Putamen (tissue), 1 donor: ENCODE results near the gene DOK7.
"Not testable (repeated sequence)": the region's sequence is repeated elsewhere in the genome, so short reads cannot be mapped to it uniquely, and the experiment has no call there.

Experiments
- DNase-seq: peaks from one replicate; pipeline ENCODE4 v3.0.0-alpha.2; 2016; ENCODE audit warnings: low spot score

The DOK7 gene

DNA sequence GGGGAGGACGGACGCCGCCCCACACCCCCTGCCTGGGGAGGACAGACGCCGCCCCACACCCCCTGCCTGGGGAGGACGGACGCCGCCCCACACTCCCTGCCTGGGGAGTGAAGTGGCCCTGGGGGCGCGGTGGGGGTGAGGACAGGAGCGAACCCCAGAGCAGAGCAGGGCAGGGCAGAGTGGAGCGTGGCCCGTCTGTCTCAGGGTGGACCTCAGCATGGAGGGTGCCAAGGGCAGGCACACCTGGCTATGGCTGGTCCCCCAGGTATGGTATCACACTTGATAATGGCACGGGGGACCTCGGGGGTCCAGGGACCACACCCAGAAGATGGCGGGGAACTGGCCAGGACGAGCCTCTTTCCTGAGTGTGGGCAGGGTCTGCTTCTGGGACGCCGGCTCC is 59.5 kb downstream of the DOK7 start:
- DNase-seq, result no peak

DNA sequence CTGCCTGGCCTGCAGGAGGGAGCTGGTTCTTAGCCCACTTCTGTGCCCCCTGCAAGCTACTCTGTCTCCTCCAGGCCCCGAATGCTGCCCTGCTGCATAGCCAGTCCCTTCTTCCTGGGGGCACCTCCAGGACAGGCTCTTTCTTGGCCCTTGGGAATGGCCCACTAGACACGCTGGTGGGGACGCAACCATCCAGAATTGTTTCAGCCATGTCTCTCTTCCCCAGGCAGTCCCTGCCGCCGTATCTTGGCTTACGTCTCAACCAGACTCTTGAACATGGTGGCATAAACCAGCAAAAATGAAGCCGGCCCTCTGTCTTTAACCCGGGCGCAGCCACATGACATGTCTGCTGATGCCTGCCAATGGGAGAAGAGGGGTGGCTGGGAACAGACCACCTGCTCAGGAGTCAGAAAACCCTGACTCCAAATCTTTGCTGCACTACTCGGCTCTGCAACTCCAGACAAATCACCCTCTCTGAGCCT is 60.1 kb downstream of the DOK7 start:
- DNase-seq, result no peak

DNA sequence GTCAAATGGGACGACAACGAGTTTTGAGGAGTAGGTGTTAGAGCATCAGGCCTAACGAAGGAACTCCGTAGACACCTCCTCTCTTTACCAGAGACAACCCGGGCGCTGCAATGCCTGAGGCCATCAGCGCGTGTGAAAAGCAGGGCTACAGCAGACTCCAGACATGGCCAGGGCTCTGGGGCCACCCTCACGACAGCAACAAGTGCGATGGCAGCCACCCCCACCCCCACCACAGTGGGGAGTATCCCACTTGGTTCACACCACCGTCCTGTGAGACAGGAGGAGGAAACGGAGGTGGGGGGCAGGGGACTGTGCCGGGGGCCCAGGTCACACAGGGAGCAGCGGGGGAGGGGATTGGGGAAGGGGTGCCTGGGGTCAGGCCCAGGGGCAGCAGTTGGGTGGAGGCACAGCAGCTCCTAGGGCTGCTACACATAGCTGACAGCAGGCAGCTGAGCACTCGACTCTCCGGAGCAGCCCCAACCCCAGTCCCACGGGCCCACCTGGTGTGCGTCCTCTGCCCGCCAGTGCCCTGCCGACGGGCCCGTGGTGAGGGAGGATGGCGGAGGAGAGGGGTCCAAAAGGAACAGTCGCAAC is 60.6 kb downstream of the DOK7 start:
- peak; percentile 52 for DNase-seq

DNA sequence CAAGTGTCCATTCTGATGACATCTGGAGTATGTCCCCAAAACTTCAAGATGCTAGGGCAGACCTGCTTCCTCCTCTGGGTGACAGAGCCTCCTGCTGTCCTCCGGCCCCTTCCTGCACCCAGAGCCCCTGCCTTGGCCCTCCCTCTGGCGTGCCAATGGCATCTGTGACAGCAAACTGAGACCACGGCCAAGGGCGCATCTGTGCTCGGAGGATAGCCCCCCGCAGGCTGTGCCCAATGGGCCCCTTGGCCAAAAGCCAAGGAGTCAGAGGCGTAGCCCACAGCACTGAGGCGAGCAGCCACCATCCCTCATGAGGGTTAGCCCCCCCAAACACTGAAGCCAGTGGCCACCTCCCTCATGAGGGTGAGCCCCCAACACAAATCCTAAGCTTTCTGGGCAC is 61.2 kb downstream of the DOK7 start:
- no peak for DNase-seq

DNA sequence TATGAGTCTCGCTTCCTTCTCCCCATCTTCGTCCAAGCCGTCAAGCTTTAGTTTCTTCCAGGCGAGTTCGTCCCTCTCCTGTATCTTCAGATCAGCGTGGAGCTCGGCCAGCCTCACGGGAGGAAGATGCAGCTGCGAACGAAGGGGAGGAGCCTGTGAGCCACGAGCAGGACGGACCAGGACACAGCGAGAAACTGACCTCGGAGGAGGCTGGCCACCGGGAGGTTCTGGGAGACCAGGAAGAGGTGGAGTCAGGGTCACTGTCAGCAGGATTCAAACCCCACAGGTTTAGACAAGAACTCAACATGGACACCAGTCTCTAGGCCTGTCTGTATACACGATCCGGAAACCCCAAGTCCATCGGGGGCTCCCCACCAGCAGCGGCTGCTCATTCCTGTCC is 61.8 kb downstream of the DOK7 start:
- DNase-seq, result no peak

DNA sequence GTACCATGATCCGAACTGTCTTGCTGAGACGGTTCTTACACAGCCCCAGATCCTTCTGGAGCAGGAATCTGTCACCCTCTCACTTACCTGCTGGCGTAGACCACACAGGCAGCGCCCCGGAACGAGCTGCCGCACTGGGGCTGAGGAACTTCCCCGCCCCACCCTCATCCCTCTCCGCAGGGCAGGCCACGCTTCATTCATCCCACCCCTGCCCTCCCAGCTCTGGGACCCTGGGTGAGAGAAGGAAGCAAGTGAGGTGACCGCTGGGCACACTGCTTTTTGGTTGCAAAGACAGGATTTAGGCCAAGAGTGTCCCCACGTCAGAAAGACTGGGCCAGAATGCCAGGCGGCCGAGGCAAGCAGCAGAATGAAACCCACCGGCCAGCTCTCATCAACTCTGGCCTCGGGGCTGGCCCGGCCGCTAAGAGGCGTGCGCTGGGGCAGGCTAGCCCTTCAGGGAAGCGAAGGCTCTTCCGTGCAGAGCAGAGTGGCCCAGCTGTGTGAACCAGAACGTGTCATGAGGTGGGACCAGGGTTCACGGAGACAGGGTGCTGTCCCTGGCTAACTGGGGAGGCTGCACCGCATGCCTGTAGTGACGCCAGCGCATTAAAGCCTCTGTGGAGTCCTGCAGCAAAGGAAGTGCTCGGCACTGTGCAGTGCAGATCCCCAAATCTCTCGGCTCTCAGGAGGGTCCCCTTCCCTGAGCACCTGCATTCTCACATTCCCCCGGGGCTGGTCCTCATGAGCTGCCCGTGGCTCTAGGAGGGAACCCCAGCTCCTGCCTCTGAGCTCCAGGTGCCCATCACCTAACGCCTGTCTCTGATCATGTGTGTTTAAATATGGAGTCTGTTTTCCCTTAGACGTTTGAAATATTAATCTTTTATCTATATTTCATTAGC is 62.7 kb downstream of the DOK7 start:
- DNase-seq, result no peak

DNA sequence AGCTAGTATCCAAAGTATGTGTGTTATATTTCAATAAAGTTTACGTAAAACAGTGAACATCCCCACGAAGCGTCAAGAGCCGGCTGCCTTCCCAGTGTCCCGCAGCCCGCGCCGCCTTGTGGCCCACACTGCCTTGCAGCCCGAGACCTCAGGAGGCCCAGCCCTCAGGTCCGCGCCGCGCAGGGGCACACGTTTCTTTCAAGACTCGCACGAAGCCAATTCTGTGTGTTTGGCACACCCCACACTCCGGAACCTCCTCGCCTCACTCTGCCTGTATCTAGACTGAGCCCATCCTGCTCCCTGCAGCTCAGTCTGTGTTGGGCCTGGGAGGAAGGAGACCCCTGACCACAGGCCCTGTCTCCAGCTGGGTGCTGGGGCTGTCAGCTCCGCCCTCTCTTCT is 63.4 kb downstream of the DOK7 start:
- no peak for DNase-seq

DNA sequence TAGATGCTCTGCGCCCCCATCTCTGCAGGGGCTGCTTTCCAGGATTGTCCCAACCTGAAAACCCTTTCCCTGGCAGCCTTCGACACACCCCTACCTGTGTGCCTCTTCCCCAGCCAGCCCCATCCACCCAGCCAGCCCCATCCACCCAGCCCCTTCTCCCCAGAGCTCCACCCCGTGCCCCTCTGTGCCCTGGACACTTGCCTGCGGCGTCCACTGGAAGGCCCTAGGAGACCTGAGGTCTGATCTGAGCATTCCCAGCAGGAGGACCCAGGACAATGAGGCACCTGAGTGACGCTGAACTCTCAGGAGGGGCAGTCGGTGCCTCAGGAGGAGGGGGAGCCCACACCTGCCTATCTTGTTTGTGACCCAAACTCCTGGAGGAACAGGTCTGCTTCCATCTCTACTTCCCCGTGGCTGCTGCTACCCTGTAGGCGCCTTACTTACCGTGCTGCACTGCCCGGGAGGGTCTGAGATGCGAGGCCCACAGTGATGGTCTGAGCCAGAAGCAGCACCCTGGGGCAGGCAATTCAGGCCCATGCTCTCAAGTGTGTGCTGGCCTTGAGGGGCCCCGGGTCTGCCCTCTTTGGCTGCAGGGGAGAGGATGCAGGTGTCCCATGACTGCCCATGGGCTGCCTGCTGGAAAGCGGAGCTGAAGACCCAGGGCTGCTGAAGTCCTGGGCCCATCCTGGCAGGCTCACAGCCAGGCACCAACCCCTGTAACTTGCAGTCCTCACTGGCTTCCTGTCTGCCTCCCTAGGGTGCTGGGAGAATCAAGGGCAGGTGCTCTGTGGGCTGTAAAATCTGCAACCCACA is 64.2 kb downstream of the DOK7 start:
- no peak for DNase-seq

DNA sequence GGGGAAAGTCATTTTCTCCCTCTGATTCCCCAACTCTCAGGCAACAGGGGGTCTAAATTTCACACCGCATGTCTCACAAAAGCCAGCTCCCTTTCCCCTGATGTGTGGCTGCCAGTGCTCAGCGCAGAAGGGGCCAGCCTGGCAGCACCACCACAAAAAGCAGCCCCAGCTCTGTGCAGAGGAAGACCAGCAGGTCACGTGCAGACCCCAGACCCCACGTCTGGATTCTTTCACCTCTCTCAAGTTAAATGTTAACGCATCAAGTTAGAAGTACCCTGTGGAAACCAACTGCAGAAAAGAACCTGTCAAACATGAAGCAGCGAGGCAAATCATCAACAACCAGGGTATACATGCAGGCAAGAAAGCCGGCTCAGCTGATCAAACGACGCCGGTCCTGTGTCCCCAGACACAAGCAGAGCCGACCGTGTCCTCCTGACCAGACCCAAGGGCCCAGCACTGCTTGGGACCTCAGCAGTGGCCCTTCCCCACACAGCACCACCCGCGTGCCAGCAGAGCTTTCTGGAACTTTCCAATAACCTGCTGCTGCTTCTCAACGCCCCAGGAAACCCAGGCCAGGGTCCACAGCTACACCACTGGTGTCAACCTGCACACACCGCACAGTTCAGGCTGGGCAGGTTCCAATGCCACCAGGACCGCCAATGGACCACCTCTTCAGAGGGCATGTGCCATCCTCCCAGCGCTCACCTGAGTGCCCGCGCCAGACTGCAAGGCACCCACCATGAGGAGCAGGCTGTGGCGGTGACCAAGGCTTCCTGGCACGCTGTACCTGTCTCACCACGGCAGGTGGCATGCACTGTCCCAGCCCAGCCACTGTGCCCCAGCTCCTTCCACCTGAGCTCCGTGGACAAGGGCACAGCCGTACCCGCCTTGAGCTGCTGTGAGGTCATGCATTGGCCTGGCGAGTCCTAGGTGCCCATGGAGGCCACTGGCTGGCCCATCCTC is 65.1 kb downstream of the DOK7 start:
- DNase-seq, result no peak

DNA sequence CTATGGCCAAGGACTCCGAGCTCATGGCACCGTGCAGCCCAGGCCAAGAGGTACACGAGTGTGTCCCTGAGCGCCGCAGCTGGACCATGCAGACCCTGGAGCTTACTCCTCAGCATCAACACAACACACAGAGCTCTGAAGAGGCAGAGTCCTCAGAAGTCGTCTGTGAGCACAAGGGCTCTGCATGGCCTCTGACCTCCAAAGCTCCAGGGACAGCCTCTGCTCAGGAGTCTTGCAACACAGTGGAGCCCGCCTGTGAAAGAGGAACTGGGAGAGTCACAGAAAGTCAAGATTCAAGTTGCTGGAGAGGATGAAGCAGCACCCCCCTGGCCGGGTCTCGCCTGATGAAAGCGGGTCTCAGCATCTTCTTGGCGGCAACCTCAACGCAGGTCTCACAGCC is 66.3 kb downstream of the DOK7 start:
- DNase-seq, result no peak

DNA sequence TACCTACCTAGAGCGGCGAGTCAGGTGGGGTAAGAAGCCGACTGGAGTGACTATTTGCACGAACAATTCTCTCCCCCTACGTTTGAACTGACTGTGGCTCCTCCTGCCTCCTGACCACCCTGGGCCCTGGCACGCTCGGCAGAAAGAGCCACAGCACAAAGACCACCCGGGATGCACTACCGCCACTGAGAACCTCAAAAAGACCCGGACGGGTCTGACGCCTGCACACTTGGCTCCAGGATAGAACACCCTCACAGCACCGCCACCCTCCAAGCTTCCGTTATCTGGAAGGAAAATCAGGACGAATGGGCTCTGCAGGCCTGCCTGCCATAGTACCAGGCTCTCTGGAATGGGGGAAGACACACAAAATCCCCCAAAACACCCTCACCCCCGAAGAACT is 66.9 kb downstream of the DOK7 start:
- DNase-seq, result no peak

DNA sequence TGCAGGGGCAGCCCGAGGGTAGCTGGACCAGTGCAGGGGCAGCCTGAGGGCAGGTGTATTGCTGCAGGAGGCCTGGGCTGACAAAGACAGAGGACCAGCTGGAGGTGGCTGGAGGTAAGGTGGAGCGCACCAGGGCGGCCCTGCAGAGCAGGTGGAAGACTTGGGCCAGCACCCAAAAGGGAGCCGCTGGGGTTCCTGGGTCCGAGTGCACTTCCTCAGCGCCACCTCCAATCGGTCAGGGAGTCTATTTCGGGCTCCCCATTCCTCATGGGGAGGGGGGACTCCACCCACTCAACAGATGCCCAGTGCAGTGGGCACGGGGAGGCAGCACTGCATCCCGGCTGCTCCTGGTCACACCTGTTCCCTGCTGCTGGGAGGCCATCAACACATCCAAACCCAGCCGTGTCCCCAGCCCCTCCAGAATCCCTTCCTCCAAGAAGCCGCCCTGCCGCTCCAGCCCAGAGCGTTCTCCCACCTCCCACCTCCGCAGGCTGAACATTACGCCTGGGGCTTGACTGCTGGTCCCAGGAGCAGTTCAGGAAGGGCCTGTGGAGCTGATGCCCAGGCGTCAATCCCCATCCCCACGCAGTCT is 67.7 kb downstream of the DOK7 start:
- no peak for DNase-seq

DNA sequence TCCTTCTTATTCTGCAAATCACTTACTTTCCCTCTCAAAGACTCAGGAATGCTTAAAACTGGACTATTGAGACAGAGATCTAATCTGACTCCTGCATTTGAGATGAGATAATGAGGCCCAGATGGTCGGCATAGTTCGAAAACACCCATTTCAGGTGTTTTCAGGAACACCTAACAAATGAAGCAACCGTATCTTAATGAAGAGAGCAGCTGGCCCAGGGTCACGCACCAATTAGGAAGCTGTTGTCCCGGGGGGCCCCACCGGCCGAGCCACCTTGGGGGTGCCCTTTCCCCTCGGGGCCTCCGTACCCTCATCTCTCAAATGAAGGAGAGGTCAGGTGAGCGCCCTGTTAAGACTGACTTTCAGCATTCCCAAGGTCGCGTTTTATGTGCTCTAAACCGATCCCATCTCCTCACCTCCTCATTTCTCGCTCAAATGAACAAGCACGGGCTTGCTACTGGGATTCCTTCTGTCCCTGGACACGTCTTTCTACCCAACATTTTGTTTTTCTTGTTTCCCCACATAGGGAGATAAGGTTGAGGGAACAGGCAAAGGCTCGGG is 68.3 kb downstream of the DOK7 start:
- no peak for DNase-seq

DNA sequence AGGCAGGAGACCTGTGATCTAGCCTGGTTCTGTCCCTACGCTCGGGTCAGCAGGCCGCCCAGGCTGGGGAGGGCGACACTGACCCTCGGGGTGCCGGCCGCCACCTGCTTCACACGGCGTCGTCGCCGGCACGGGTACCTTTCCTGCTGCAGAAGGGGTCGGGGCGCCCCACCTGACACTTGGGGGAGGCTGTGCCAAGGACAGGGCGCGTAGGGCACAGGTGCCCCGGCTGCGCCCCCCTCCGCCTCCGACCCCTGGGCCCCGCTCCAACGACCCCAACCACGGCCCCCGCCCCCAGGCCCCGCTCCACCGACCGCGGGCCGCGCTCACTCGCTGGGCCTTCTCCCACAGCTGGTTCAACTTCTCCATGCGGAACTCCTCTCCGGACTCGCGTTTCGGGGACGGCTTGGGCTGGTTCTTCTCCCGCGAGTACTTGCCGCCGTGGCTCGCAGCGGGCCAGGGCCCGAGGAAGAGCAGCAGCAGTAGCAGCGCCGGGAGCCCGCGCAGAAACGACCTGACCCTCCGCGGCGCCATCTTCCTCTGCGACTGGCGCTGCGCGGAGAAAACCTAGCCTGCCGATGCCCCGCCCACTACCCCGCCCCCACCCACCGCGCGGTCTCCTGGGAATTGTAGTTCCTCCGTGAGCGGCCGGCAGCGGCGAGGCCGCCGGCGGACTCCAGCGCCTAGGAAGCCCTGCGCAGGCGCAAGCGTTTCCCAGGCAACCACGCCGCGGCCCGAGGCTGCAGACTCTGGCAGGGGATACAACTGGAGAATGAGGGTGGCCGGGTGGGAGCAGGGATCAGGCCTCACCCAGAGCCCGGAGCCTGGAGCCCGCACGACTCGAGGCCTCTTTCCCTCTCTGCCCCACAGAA is 69.0 kb downstream of the DOK7 start, which contains the start of gene LRPAP1:
LRPAP1 (minus strand) TSS at position 544 of the 872 bp plus-strand sequence; CDS start at position 534, 10 bp downstream.
- peak; percentile 94 for DNase-seq

DNA sequence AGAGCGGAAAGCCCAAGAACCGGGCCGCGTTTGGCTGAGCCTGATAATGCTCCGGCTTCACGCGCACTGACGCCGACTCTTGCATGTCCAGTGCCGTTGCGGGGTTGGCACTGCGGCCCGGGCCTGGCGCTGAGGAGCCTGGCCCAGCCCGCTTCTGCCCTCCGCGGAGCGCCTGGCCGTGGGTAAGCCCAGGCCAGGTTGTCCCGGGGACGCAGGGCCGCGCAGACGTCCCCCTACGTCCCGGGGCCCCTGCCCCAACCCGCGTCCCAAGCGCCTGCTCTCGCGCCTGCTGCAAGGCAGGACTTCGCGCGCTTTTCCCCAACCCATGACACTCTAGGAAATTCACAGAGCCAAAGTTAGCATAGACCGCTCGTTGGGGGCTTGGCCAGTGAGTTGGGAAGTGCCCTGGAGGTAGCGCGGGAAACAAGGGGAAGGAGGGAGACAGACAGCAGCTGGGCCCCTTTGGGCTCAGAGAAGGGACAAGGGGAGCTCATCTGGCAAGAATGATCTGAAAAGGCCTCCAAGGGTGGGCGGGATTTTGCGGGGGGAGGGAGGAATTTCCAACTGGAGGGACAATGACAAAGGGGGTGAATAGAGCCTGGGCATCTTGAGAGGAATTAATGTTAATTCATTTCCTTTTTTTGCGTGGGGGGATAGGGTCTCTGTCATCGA is 69.8 kb downstream of the DOK7 start:
- DNase-seq, result no peak

DNA sequence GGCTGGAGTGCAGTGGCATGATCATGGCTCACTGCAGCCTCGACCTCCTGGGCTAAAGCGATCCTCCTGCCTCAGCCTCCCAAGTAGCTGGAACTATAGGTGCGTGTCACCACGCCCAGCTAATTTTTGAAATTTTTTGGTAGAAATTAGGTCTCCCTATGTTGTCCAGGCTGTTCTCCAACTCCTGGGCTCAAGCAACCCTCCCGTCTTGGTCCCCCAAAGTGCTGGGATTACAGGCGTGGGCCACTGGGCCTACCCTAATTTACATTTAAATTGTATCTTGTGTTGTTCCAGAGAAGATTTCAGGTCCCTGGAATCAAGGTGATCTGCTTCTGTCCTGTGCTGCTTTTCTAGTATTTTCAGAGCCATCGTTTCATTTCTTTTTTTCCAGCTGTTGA is 70.3 kb downstream of the DOK7 start:
- no peak for DNase-seq

DNA sequence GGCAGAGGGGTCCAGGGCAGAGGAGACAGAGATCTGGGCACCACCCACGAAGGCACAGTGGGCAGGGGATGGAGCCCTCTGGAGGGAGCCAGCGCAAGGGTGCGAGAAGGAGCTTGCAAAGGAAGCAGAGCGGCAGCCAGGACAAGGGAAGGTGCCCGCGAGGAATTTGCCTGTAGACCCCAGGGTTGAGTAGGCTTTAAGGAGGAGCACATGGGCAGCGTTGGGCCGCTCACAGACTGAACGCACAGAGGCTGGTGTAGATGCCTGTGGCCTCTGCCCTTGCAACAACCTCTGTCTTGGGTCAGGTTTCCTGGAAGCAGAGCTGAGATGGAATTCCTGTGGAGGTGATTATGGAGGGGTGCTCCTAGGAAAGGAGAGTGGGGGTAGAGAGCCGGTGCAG is 72.7 kb downstream of the DOK7 start:
- DNase-seq, result not testable (repeated sequence)

DNA sequence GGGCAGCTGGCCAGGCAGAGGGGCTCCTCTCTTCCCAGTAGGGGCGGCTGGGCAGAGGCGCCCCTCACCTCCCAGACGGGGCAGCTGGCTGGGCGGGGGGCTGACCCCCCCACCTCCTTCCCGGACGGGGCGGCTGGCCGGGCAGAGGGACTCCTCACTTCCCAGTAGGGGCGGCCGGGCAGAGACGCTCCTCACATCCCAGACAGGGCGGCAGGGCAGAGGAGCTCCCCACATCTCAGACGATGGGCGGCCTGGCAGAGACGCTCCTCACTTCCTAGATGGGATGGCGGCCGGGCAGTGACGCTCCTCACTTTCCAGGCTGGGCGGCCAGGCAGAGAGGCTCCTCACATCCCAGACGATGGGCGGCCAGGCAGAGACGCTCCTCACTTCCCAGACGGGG is 75.8 kb downstream of the DOK7 start:
- DNase-seq, result not testable (repeated sequence)

DNA sequence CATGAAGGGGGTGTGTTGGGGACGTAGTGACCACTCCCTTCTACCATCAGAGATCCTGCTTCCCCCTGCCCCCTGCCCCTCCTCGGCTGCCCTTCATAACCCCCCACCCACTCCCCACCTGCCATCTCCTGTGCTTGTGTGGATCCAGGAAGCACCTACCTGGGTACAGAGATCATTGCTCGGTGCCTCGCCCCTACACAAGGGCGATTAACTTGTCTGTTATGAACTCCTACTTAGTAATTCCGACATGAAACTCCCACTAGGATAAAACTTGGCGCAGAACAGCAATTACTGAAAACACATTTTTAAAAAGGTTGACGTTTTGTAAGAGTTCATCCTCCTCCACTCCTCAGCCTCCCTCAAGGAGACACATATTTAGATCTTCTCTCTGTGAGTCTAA is 80.3 kb downstream of the DOK7 start:
- not testable (repeated sequence) for DNase-seq
